CD4-positive, alpha-beta T cell treated with Interleukin-17A for 4 hours (primary cell): Measurements from ENCODE around the gene NFIA.
"Not testable (repeated sequence)": the region's sequence is repeated elsewhere in the genome, so short reads cannot be mapped to it uniquely, and the experiment has no call there.

Experiments
- DNase-seq: peaks from one replicate; pipeline ENCODE4 v3.0.0-alpha.2; 2020; ENCODE audit warnings: mixed read lengths

NFIA gene

DNA sequence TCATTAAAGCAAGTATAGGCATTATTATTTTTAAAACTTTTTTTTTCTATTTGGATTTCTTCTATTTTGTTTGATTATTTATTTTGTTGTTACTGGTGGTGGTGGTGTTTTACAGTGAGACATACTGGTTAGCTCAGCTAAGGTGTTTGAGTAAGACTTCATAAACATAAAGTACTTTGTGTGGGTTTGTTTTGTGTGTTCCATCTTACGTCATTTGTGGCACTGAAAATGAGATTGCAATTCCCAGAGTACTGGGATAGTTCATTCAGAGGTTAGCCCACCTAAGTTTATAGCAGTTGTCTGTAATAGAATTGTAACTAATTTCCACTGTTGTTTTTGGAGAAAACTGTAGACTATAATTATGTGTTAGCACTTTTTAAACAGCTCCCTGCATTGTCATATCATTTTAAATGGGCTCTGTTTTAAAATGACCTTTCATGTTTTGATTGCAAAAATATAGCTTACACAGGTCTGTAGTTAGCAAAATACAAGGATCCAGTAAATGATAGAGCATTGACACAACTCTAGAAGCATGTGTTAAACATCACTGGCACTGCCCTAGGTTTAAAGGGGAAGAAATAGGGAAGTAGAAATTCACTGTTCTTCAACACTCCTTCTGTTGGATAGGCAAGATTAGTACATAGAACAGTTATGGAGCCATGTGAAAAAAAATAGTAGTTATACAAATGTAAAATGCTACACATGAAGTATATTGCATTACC lies 171.7 kb downstream of the NFIA start:
- DNase-seq = no peak

DNA sequence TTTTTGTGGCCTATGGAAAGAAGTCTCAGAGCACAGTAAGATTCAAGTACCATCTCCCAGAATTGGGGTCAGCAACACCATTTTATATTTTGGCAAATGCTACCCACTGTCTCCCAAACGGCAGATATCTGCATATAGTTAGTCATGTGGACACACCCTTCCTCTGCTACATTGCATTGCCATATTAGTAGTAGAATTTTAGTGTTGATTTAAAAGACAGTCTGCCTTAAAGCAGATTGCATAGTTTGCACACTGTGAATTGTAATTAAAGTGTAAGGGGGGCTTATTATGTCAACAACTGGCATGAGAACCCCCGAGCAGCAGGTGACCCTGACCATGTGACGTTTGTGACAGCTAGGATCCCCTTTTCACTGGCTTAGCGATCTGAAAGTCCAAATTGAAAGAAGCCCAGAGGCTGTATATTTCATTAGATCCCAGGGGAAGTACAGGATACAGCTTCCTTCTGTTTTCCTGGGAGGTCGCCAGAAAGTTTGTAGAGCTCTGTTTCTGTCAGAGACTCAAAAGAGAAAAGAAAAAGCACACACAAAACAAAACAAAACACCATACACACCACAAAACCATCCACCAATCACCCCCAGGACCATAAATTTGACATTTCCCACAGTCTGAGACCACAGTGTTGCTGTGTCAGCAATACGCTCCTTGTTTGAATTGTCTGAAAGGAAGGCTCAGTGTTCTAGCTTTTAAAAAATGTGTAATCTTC lies 172.4 kb downstream of the NFIA start:
- no peak for DNase-seq

DNA sequence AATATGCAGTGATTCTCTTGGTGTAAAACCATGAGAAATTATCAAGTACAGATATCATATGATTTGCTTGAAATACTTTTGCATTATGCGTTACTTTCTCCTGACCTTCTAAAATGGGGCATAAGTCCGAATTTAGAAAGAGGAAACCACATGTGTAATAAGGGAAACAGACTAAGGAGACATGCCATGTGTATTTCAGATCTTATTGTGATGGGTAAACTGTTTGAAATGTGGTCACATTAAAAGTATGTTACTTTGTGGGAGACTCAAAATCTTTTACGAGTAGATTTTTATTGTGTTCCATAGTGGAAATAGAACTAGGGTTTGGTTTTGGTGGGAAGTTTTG lies 173.0 kb downstream of the NFIA start:
- DNase-seq = no peak

DNA sequence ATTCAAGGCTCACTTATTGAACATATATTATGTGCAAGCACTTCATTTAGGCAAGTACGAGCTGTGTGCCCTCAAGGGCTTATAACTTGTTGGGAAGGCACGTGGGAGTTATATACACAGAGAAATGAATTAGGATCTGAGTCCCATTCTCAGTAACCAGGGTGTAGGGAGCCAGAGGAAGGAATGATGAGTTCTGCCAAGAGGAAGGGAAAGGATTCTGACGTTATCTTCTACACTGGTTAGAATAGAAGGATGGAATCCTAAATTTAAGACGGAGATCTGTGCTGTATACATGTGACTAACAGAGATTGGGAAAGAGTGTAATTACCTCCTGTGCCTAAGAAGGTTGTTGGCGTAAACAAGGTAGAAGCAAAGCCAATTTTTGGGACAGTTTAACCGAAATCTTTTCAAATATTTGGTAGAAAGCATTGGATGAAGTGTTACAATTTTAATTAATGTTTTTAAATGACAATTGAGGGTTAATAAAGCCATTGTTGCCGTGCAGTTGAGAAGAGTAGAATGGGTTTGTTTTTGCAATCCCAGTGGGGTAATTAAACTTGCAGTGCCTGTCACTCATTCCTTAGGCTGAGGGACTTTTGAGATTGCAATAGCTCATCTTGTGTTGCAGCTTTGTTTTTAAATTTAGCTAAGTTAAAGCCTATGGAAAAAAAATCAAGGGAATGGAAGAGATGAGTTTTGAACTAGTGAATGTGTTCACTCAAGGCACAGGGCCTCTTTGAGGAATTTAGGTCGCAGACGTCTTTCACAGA lies 177.2 kb downstream of the NFIA start:
- DNase-seq = no peak

DNA sequence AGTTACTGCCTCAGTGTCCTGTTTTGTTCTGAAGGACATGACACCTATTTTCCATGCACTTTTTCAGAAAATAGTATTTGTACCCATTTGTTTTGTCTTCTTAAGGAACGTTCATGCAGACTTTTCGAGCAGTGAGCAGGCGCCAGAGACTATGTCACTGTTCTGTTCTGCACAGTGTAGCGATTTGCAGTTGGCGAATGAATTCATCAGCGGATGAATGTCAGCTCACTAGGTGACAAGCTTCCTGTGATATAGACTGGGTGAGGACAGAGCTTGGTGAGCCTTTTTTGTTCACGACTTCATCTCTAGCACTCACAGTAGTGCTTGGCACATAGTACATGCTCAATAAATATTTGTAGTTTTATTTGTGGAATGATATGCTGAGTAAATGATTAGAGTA lies 177.8 kb downstream of the NFIA start:
- DNase-seq = no peak

DNA sequence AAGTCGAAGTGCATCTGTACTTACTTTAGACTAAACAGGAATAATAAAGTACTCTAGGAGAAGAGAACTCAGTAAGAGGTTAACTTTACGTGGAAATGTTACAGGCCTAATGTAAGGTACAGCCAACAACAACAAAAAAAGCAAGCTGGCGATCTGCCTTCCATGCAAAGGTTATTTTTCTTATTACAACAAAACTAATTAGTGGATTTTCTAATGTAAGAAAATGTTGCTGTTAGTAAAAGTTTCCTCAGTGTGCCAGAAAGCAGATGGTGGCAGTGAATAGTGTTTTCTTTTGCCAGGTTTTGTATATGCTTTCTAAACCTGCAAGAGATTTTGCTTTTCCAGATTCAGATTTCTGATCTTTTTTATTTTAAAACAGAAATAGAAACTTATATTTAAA lies 179.2 kb downstream of the NFIA start:
- no peak for DNase-seq

DNA sequence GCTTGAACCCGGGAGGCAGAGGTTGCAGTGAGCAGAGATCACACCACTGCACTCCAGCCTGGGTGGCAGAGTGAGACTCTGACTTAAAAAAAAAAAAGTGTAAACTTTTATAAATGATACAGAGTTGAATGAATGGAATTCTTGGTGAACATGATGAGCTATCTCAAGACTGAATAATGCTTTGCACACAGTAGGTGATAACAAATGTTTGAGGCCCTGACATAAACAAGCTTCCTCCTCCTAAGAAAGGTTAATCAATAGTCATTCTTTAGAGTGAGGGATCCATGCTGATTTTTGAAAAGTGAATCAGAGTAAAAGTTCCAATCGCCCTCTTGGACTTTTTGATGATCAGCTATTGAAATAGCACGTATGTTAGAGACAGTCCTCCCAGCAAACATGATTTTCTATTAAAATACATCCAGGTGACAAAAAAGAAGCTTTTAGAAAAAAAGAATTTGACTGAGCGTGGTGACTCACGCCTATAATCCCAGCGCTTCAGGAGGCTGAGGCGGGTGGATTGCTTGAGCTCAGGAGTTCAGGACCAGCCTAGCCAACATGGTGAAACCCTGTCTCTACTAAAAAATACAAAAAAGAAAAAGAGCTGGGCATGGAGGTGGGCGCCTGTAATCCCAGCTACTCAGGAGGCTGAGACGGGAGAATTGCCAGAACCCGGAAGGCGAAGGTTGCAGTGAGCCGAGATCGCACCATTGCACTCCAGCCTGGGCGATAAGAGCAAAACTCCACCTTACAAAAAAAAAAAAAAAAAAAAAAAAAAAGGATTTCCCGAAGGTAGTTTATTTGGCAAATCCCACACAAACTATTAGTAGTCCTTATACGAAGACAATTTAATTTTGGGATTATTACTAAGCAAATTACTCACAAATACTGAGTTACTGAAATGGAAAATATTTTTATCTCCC lies 181.8 kb downstream of the NFIA start:
- DNase-seq = no peak

DNA sequence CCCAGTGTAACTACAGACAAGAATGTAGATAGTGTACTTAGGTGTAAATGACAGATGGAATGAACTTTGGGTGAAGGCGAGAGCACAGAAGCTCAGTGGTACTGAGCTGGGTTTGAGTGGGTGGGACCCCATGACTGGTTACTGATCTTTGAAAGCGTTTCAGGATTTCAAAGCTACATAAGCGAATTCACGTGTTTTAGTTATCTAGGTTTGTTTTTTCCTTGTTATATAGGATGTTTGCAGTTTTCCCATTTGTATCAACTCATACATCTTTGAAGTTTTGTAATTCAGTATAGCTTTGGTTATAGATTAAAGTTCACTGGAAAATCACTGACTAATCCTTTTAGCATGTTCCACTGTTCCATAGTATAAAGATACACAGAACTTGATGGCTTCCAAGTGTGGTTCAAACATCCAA lies 182.5 kb downstream of the NFIA start:
- DNase-seq = no peak

DNA sequence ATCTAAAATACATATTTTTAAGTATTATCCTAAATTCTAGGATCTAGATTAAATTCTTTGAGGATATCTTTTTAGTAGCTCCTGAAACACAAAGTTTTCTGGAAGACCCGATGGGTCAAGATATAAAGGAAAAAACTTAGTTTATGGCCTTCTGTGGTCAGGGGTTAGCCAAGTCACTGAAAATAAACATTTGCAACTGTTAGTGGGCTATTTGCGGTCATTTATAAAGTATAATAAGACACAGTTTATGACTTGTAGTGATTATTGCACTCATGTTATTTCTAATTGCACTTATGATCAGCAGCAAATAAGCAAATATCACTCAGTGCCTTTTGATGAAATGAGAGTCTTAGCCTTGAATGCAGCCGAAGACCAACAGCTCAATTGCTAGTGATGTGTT lies 183.3 kb downstream of the NFIA start:
- no peak for DNase-seq

DNA sequence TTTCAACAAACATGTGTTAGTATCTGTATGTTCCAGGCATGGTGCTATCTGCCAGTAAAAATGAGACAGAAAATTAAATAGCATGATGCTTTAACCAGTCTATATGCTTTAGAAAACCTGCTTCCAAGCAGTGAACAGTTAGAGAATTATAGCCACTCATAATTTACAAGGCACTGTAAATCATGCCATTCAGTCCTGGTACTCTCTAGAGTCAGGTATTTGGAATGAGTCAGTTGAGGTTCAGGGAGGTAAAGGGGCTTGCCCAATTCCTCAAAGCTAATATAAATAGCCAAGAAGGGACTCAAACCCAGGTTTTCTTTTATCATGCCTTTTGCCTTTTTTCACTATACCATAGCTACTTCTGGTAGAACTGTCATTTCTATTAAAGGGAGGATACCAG lies 184.4 kb downstream of the NFIA start:
- no peak for DNase-seq

DNA sequence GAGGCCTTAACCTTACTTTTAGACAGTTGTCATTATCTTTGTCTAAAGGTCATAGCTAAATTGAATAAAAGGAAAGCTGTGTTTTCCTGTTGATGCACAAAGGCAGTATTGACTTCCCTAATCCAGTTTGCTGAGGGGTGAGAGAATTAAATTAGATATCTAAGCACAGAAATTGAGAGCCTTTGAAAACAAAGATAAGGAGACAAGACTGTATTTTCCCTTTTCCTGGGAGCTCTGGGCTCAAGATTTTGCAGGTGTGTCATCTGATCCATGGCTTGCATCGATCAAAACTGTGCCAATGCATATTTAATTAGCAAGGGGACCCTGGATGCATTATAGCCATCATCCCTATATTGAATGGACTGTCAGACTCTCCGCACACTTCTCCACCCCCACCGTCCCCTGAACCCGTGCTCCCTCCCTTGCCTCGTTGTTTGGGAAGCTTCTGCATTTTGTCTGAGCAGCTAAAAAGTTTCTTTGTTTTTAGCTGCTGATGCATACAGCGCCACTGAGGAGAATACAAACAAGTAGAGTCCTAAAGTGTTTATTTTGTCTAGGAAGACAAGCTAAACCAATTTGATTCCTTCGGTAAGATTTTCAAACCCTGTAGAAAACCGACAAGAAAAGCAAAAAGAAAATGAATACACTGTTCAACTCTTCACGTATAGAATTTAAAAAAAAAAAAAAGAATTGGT lies 186.3 kb downstream of the NFIA start:
- DNase-seq = no peak

DNA sequence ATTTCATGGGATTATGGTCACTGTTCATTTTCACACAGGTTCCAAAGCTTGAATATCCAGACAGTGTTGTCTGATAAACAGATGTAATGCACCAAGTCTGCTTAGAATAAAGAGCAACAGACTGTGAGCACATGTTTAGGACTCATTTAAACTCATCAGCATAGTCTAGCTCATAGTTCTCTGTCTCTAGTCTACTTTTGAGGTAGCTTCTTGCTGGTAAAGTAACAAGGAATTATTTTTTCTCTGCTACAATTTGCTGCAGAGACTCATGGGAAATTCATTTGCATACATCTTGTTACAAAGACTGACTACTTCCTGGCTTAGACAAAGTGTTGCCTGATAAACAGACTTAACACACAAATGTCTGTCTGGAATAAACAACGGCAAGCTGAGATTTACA lies 187.2 kb downstream of the NFIA start:
- no peak for DNase-seq

DNA sequence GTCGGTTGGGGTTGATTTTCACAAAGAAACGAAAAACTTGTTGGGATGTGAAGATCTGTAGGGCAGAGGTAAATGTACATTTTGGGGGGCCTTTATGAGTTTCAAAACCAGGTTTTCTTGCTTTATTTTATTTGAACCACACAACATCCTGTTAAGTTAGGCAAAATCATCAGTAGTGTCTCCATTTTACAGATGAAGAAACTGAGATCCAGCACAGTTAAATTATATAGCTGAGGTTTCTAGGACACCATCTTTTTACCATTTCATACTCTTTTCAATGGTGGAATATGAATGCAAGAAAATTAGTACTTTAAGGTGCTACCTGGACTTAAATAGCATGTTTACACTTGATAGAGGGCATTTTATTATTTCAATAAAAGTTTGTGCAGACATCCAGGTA lies 187.7 kb downstream of the NFIA start:
- no peak for DNase-seq

DNA sequence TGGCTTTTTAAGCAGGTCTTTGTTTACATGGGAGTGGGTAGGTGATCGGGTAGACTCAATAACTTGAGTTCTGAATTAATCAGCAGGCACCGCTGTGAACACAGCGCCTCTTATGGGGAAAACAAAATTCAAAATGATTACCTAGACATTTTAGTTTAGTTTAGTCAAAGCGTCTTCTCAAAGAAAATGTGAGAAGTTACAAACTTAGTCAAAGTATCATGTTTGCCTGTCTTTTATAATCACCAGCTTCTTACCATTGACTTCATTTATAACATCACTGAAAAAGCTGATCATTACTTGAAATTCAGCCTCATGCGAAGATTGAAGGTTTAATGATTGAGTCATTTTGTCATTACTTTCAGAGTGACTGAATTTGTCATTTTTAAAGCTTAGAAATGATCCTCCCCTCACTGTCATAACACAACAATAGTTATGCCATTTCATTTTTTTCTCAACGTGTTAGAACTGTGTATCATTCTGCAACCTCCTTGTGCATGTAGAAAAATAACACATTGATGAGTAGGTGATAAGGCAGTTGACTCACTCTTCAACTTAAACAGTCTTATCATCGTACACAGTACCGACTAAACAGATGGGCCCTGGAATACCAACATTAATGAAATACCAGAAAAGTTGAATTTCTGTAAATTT lies 188.5 kb downstream of the NFIA start:
- DNase-seq = no peak

DNA sequence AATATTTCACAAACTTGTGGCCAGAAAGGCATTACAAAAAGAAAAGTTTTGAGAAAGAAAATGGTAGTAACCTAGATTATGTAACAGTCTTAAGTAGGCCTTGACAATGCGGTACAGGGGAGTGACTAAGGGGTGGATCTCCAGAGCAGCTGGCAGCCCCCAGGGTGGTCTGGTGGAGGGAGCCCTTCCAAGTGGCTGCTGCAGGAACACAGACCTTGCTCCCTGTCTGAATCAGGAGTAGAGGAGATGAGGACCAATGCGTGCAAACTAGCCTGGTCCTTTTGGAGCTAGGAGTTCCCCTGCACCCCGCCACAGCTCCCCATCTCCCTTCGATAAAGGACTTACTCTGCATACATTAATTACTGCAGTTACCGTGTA lies 189.0 kb downstream of the NFIA start:
- no peak for DNase-seq

DNA sequence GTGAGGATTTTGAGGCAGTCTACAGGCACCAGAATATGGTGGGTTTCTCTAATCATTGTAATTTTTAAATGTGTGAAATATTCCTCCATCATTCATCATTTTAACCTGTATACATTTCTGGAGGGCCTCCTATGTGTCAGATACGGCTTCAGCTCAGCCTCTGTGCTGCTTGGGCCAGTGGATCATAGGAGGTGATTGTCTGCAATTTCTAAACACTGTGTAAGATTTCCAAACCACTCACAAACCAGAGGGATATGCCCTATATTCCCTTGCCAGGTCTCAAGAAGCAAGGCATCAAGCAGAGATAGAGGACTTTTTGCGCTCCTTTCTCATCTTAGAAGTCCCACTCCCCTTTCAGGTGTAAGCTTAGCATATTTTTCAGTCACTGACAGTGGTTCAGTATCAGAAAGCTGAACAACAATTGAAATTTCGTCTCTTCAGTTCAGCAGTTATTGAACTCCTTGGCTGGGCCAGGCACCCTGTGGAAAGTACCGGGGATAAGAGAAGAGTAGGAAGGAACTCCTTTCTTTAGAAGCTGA lies 190.9 kb downstream of the NFIA start:
- DNase-seq = no peak

DNA sequence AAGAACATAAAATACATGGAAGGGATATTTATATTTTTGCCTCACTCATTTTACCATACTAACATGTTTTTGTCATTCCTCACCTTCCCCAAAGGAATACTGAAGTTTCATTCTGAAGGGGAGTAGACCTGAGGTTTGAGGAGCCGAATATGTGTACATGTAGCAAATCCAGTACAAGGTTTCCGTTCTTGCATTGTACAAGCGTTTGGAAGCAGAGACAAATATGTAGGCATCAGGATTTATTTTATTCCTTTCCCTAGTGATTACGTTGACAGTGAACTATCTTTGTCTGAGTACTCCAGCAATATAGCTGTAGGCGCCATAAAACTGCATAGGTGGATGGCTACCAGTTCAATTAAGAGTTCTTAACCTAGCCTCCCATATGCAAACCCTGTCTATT lies 191.5 kb downstream of the NFIA start:
- no peak for DNase-seq

DNA sequence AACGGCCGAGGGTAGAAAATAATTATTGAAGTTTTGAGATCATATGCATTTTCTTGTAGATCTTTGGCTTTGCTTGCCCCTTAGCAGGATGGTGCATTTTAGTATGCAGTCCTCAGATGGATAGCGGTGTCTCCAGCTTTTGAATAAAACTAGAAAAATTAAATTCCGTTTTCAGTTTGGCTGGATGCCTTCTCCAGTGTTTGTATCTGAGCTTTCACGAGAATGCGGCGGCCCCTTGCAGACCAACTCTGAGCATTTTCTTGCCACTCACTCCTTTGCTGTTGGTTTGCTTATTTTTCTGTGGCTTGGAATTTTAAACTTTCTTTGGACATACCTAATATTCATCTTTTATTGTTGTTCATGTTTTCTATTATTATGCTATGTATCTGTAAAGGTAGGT lies 192.6 kb downstream of the NFIA start:
- no peak for DNase-seq

DNA sequence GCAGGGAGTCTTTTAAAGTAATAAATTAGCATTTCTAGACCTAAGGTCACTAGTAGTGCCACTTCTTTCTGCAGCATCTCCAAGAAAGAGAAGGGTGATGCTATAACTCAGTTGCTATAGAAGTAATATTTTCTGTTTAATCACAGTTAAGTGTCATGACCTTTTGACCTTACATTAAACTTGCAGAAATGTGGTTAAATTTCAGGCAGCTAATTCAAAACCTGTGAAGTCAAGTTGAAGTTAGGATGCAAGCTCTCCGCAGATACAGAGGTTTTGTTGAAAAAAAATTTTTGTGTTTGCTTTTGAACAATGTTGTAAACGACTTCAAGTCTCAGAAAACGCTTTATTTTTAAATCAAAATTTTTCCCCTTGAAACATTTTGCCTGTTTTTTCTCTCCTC lies 193.9 kb downstream of the NFIA start:
- DNase-seq = no peak

DNA sequence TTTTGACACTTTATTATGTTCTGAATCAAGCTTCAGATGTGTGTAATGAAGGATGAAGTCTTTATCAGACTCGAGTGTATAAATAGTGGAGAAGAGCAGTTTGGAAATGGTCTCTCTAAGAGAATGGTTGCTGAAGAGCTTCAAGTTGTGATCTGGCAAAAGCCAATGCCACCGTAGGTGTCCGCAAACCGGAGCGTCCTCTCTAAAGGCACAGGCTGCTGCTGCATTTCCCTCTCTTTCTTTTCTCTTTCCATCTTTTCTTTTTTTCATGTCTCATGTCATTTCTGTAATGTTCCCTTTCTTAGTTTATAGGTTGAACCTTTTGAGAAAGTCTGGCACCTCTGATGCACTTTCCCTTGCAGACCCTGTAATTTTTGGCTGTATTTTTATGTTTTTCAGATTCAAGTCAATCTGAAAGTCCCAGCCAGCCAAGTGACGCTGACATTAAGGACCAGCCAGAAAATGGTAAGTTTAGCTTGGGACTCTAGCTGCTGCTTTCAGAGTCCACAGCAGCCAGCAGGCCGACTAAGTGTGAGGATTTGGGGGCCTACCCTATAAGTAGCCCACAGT lies 194.8 kb downstream of the NFIA start:
- no peak for DNase-seq

DNA sequence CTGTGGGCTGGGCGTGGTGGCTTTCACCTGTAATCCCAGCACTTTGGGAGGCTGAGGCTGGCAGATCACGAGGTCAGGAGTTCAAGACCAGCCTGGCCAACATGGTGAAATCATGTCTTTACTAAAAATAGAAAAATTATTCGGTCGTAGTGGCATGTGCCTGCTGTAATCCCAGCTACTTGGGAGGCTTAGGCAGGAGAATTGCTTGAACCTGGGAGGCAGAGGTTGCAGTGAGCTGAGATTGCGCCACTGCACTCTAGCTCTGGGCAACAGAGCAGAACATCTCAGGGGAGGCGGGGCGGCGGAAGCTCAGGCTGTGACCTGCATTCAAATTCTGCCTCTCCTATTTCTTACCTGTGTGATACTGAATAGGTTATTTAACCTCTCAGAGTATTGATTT lies 196.1 kb downstream of the NFIA start:
- not testable (repeated sequence) for DNase-seq
